Lower leg skin (tissue), 4 donors: ENCODE results near the gene DRD3. TPM values are rescaled to one million over a fixed set of nuclear protein-coding genes. Genes with fewer than 3 reads are reported as not detected.

Source experiments
- DNase-seq, 2 donors: peaks; one replicate each; pipeline ENCODE4 v3.0.0-alpha.2; 2019; ENCODE audit warnings: low spot score in 2 of 2
- H3K4me3 ChIP-seq: fragments of 200-600 bp; sonication (generic); 2 replicates; pipeline ENCODE4 v1.5.1; 2017; ENCODE audit warnings: mild to moderate bottlenecking, low read depth; ENCODE audit not compliant: poor library complexity, severe bottlenecking
- POLR2A ChIP-seq, 2 donors: fragments of 450-650 bp; IDR thresholded peaks; one replicate each; pipeline ENCODE4 v1.6.1; 2016 to 2017; ENCODE audit warnings: antibody characterized with exemption in 2 of 2, mild to moderate bottlenecking in 1 of 2, moderate library complexity in 1 of 2
- WGBS, 2 donors: methylation state at CpG; one replicate each; pipeline ENCODE4 v1.1.5; 2018; 5-methylcytosine and 5-hydroxymethylcytosine counted together
- intact Hi-C: fragments of 100-400 bp; cut with DNase I; formaldehyde crosslinking; loops from one replicate; pipeline ENCODE4 v1.15.0; 2023; ENCODE audit warnings: low total_unique reads
- total RNA-seq, 4 donors: library from RNA; depleted of rRNA; stranded (reverse); fragments of >200 nt; gene quantifications; one replicate each; pipeline ENCODE4 v1.1.0, GENCODE V29; 2016
- TF ChIP-seq, protein P1 (sequence below), 3 donors: fragments of 450-650 bp; IDR thresholded peaks; one replicate each; pipeline ENCODE4 v1.5.1; 2016; ENCODE audit warnings: antibody characterized with exemption in 3 of 3, mild to moderate bottlenecking in 3 of 3, moderate library complexity in 2 of 3

Gene DRD3
- total RNA-seq, 4 donors from 2014 or later, result not detected

DNA sequence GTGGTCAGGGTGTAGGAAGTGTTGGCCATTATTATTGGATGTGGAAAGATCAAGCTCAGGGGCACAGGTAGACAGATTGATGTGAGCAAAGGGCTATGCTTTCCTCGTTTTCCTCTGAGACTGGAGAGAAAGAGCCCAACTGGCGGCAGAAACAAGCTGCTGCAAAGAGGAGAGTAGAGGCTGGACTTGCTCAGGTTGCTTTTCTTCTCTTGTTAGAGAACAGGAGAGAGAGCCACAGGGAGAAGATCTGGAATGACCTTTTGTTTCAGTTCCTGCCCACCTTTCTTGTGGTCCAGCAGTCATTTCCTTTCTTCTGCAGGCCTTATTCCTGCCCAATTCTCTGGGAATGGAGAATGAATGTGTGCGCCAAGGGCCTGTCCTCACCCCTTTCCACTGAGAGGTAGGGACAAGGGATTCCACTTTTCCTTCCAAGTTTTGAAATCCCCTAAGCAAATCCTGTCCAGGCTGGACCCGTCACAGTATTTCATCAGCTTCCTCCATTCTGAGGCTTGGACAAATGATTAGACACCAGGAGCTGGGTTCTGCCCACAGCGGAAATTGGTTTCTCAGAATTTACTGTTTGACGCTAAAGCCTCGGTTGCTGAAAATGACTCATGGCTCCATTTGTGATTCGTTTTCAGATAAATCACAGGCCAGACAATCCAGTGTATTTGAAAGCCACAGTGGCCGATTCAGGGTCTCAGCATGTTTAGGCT is 42.5 kb upstream of the DRD3 start:
- TF ChIP-seq POLR2A (IDR thresholded peaks at IDR 0.05), result no peak
- TF ChIP-seq, protein P1, sequence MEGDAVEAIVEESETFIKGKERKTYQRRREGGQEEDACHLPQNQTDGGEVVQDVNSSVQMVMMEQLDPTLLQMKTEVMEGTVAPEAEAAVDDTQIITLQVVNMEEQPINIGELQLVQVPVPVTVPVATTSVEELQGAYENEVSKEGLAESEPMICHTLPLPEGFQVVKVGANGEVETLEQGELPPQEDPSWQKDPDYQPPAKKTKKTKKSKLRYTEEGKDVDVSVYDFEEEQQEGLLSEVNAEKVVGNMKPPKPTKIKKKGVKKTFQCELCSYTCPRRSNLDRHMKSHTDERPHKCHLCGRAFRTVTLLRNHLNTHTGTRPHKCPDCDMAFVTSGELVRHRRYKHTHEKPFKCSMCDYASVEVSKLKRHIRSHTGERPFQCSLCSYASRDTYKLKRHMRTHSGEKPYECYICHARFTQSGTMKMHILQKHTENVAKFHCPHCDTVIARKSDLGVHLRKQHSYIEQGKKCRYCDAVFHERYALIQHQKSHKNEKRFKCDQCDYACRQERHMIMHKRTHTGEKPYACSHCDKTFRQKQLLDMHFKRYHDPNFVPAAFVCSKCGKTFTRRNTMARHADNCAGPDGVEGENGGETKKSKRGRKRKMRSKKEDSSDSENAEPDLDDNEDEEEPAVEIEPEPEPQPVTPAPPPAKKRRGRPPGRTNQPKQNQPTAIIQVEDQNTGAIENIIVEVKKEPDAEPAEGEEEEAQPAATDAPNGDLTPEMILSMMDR (IDR thresholded peaks at IDR 0.05), result no peak
- intact Hi-C loops, result no loop called here
- WGBS, 2 donors, result 76 to 91% methylated on average over 9 of the region's 9 CpGs
- no peak for DNase-seq
- H3K4me3 ChIP-seq, result no peak overlapping the region

DNA sequence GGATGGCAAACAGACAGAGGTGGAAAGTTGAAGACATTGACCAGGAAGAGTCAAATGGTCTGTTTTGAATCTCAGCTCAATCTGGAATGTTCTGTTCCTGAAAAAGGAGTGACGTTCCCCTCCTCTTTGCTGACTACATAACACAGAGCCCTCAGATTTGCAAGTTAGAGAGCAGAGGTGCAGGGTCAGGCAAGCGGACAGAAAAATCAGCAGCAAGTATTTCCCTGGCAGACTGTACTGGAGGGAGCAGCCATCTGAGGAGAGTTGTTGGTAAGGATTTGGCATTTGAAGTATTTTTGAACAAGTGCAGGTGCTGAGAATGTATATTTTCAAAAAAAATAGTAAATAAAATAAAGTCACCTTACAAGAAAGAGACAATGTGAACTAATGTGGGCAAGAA is 40.9 kb upstream of the DRD3 start:
- intact Hi-C loops, result no loop called here

DNA sequence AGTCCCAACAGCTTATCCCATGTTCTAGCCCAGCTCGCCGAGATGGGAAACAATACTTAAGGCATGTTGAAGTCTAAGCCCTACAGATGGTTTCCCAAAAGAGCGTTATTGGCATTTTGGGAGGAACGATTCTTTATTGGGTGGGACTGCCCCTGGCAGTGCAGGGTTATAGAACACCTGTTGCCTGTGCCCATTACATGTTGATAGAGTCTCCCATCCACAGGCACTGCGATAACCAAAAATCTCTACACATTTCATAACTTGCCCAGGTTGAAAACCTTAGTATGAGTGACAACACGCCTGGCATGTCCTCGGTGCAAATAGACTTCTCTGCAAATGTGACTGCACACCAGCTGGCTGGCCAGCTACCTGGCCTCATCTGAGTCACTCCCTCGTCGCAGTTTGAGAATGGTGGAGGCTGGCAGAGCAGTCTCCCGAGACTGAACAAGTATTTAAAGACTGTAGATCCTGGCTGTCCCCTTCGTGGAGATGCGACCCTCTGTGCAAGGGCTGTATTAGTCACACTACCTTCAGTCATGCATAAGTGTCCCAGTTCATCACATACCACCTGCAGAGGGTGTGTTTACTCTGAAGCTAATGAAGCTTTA is 39.8 kb upstream of the DRD3 start:
- WGBS, 2 donors, result 84 to 86% methylated on average over 12 of the region's 12 CpGs
- intact Hi-C loops, result no loop called here
- DNase-seq, result no peak
- no peak for TF ChIP-seq POLR2A (IDR thresholded peaks at IDR 0.05)
- TF ChIP-seq, protein P1 (IDR thresholded peaks at IDR 0.05), result no peak
- H3K4me3 ChIP-seq, result no peak overlapping the region

More for the DNA sequence above, 40.9 kb upstream of the DRD3 start:
- DNase-seq, result no peak
- WGBS, 2 donors, result 57 to 67% methylated on average over 2 of the region's 2 CpGs
- no peak for TF ChIP-seq POLR2A (IDR thresholded peaks at IDR 0.05)
- no peak overlapping the region for H3K4me3 ChIP-seq

DNA sequence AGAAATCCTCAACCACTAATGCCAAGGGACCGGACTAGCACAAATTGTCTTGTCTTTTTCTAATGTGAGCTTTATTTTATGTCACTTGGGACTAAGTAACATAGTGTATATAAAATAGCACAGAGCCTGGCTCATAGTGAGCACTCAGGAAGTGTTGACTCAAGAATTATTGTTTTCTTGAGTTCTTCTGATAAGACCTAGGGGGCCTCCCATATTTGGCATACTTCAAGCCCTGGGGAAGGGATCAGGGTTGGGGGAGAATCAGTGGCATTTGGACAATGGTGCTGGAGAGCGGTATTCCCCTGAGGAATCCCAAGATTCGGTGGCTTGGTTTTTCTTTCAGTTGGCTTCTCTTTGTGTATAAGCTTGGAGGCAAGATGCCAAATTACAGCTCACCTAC is 39.2 kb upstream of the DRD3 start:
- 87 to 91% methylated on average over 3 of the region's 3 CpGs for WGBS, 2 donors
- intact Hi-C loops, result no loop called here
- DNase-seq, result no peak
- no peak overlapping the region for H3K4me3 ChIP-seq
- TF ChIP-seq, protein P1 (IDR thresholded peaks at IDR 0.05), result no peak
- TF ChIP-seq POLR2A (IDR thresholded peaks at IDR 0.05), result no peak

DNA sequence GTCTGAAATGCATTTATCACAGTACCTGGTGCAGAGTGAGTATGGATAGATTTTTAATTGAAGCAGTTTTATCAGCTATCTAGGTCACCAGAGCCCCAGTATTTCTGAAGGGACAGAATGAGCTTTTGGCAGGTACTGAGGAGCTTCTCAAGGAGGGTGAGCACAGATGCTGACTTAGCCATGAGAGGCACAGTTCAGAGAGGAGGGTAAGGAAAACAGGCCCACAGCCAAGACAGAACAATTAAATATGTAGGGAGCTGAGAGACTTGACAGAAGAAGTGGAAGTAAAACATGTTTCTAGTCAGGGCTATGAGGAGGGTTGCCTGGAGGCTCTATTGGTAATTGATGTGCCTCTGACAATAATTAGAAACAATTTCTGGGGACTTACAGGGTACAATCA is 38.4 kb upstream of the DRD3 start:
- no peak overlapping the region for H3K4me3 ChIP-seq
- DNase-seq, result no peak
- TF ChIP-seq, protein P1 (IDR thresholded peaks at IDR 0.05), result no peak
- TF ChIP-seq POLR2A (IDR thresholded peaks at IDR 0.05), result no peak
- intact Hi-C loops, result no loop called here

DNA sequence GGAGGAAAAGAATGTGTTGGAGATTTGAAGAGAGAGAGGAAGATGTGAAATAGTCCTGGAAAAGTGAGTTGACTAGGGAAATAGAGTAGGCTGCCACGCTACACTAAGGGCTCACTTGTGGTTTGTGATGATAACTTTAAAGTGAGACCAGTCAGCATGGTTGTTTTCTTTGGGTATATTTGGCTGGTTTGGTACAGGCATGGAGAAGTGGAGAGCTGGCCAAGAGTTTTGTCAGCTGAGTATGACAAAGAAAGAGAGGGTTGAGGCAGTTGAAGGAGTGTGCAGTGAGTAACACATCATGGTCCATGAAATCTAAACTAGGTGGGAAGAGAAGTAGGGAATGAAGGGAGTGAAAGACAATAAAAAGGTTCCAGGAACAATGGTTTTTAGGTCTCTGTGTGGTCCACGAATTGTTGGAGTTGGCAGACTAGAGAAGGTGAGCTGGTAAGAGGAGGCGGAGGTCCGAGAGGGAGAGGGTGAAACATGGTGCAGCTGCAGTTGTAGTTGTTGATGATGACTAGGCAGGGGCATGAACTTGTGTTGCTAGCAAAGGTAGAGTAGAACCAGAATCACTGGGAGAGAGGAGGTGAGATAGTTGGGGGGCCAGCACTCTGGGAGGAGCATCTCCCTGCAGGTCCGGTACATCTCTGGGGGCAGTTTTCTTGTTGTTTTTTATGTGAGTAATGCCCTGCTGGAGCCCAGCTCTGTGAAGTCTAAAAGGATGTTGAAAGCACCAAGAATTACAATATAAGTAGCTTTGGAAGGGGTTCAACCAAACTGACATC is 37.5 kb upstream of the DRD3 start:
- WGBS, 2 donors, result 88 to 89% methylated on average over 5 of the region's 5 CpGs
- intact Hi-C loops, result no loop called here

More for the DNA sequence above, 37.5 kb upstream of the DRD3 start:
- DNase-seq, result no peak
- TF ChIP-seq, protein P1 (IDR thresholded peaks at IDR 0.05), result no peak
- TF ChIP-seq POLR2A (IDR thresholded peaks at IDR 0.05), result no peak
- no peak overlapping the region for H3K4me3 ChIP-seq
